ENCODE measurements around the gene CDC27. TPM values are rescaled to one million over a fixed set of nuclear protein-coding genes. Genes with fewer than 3 reads are reported as not detected.

The CDC27 gene
- total RNA-seq, 2 donors from 2014 or later: 66.0 to 69.2 TPM

- Histone ChIP-seq H3K27ac (no peak overlapping the region), H3K27me3 (replicated peaks; ENCODE audit: insufficient read depth) (no peaks in the 10 kb centered on the region), H3K36me3 (no peaks in the 10 kb centered on the region), H3K4me1 (ENCODE audit: control insufficient read depth in 1 of 2, low read depth in 2 of 2) (peaks cover 8 to 21% of the 10 kb centered on the region in 2 donors), H3K4me3 (no peak overlapping the region), H3K9me3 (no peaks in the 10 kb centered on the region)
- TF ChIP-seq CTCF (IDR thresholded peaks at IDR 0.05): no peak
- no peak for ATAC-seq (ENCODE audit: insufficient number of reproducible peaks, low FRiP score, low read depth)
- no peak for DNase-seq (ENCODE audit: low spot score)
Measured at GRCh38 chr17:47235506-47235905, 46.4 kb upstream of the CDC27 start.

- H3K36me3 ChIP-seq: no peaks in the 10 kb centered on the region
- H3K4me1 ChIP-seq (ENCODE audit: control insufficient read depth in 1 of 2, low read depth in 2 of 2): peaks cover 3 to 16% of the 10 kb centered on the region in 2 donors
- no peak overlapping the region for H3K27ac ChIP-seq
- H3K9me3 ChIP-seq: no peaks in the 10 kb centered on the region
- TF ChIP-seq CTCF (IDR thresholded peaks at IDR 0.05): no peak
- no peak for DNase-seq (ENCODE audit: low spot score)
- no peak for ATAC-seq (ENCODE audit: insufficient number of reproducible peaks, low FRiP score, low read depth)
- no peaks in the 10 kb centered on the region for H3K27me3 ChIP-seq (replicated peaks; ENCODE audit: insufficient read depth)
- no peak overlapping the region for H3K4me3 ChIP-seq
Measured at GRCh38 chr17:47232465-47232864, 43.4 kb upstream of the CDC27 start.

GRCh38 chr17:47231866-47232265, 42.8 kb upstream of the CDC27 start:
- no peak for TF ChIP-seq CTCF (IDR thresholded peaks at IDR 0.05)
- no peak overlapping the region for H3K4me3 ChIP-seq
- DNase-seq (ENCODE audit: low spot score) (no peak), ATAC-seq (ENCODE audit: insufficient number of reproducible peaks, low FRiP score, low read depth) (no peak)
- peaks cover 3 to 20% of the 10 kb centered on the region in 2 donors for H3K4me1 ChIP-seq (ENCODE audit: control insufficient read depth in 1 of 2, low read depth in 2 of 2)
- H3K27ac ChIP-seq: no peak overlapping the region
- H3K27me3 ChIP-seq (replicated peaks; ENCODE audit: insufficient read depth): no peaks in the 10 kb centered on the region
- H3K9me3 ChIP-seq: no peaks in the 10 kb centered on the region
- no peaks in the 10 kb centered on the region for H3K36me3 ChIP-seq

- H3K27ac ChIP-seq: no peak overlapping the region
Measured at GRCh38 chr17:47231334-47231733, 42.2 kb upstream of the CDC27 start.

GRCh38 chr17:47230864-47231263, 41.8 kb upstream of the CDC27 start:
- DNase-seq (ENCODE audit: low spot score): no peak
- no peak for ATAC-seq (ENCODE audit: insufficient number of reproducible peaks, low FRiP score, low read depth)
- H3K9me3 ChIP-seq: no peaks in the 10 kb centered on the region
- H3K27me3 ChIP-seq (replicated peaks; ENCODE audit: insufficient read depth): no peaks in the 10 kb centered on the region
- no peaks in the 10 kb centered on the region for H3K36me3 ChIP-seq
- H3K4me1 ChIP-seq (ENCODE audit: control insufficient read depth in 1 of 2, low read depth in 2 of 2): peaks cover 12 to 30% of the 10 kb centered on the region in 2 donors
- TF ChIP-seq CTCF (IDR thresholded peaks at IDR 0.05): no peak
- no peak overlapping the region for H3K4me3 ChIP-seq
- no peak overlapping the region for H3K27ac ChIP-seq

More at GRCh38 chr17:47231334-47231733, 42.2 kb upstream of the CDC27 start:
- Histone ChIP-seq H3K9me3 (no peaks in the 10 kb centered on the region), H3K4me3 (no peak overlapping the region), H3K4me1 (ENCODE audit: control insufficient read depth in 1 of 2, low read depth in 2 of 2) (peaks cover 7 to 25% of the 10 kb centered on the region in 2 donors), H3K36me3 (no peaks in the 10 kb centered on the region), H3K27me3 (replicated peaks; ENCODE audit: insufficient read depth) (no peaks in the 10 kb centered on the region)
- no peak for TF ChIP-seq CTCF (IDR thresholded peaks at IDR 0.05)
- ATAC-seq (ENCODE audit: insufficient number of reproducible peaks, low FRiP score, low read depth) (no peak), DNase-seq (ENCODE audit: low spot score) (no peak)

All from thoracic aorta (tissue), 2 donors.